HG03521 (cell line): ENCODE data around the gene DYRK4.

ENCODE experiments used
- ATAC-seq: cut with Tn5 transposase; IDR thresholded peaks from one replicate; pipeline ENCODE4 v1.9.1; 2021; ENCODE audit warnings: mild to moderate bottlenecking, moderate library complexity; ENCODE audit not compliant: unreplicated experiment

DYRK4 gene

DNA sequence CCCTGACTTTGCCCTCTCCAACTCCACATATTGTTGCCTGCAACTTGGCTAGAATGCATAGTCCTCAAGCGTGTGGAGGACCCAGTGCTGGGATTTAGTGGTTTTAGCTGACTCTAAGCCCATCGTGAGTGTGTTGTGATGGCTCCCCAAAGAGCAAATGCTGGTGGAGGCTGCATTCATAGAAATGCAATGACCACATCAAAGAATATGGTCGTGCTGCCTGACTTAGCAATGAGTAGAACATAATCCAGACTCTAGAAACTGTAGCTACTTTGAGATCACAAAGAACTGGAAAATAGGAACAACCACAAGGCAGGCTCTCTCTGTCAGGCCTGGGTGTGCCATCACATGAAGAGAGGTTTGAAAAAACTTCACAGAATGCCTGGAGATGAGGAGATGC is 1.3 kb downstream of the DYRK4 start:
- ATAC-seq = no peak

- no peak for ATAC-seq
These were observed 2.8 kb downstream of the DYRK4 start for GRCh38 chr12:4564818-4565217.

GRCh38 chr12:4566474-4566873 is 4.5 kb downstream of the DYRK4 start:
- ATAC-seq = no peak

GRCh38 chr12:4567073-4567881 is 5.3 kb downstream of the DYRK4 start:
- no peak for ATAC-seq

DNA sequence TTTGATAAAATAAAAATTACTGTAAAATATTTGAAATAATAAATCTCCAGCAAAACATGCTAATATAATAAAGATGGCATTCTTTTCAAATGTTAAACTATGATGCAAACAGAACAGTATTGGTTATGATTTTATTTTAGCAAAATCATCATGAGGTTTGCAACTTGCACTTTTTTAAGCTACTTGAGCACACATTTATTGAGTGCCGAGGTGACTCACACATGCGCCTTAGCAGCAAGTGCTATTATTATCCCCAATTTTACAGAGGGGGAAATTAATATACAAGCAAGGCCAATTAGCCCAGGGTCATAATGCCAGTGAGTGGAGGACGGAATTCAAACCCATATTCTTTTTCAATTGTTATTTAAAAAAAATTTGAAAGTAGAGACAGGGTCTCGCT is 7.3 kb downstream of the DYRK4 start:
- no peak for ATAC-seq

DNA sequence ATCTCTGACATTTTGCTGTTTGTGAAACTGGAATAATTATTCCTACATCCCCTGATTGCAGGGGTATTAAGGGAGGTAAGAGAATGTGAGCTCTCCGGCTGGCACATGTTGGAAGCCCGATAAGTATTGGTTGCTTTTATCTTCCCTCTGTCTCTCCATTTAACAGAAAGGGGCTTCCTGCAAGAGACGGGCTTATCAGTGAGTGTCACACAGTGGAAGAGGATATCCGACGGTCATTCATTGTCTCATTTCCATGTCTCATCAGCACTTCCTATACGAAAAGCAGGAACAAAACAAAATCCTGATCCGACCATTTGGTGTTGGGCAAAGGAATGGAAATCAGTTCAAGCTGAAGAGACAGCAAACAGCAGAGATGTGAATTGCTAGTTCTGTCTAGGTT is 10.7 kb downstream of the DYRK4 start:
- ATAC-seq = no peak

DNA sequence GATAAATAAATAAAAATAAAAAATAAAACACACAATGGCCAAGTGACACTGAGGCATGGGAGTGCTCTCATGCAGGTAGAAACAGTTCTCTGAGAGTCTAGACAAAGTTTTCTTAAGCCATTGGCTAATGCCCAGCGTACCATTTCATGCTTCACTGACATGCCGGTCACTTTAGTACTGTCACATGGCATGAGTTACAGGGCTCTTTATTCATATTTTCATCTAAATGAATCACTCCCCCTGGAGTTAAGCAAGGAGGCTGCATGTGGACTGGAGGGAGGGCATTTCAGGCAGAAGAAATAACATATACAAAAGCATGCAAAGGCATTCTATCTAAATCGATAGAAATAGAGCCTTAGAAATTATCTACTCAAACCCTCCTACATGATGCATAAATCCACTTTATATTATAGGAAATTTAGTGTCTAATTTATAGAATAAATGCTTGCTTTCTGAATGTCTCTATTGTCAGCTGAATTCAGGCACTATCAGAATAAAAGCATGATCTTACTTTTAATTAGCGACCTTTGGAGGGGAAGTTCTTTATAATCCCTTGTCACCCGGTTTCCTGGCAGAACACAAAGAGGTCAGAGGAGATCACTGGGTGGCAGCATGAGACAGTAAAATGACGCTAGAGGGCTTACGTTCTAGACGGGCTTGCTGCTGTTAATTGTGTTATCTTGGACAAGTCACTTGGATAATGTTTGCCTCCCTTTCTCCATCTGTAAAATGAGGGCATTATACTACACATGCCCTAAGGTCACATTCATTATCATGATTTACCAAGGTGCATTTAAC is 17.5 kb downstream of the DYRK4 start:
- ATAC-seq = no peak

- ATAC-seq = no peak
These were observed 18.3 kb downstream of the DYRK4 start for GRCh38 chr12:4580281-4580688.

DNA sequence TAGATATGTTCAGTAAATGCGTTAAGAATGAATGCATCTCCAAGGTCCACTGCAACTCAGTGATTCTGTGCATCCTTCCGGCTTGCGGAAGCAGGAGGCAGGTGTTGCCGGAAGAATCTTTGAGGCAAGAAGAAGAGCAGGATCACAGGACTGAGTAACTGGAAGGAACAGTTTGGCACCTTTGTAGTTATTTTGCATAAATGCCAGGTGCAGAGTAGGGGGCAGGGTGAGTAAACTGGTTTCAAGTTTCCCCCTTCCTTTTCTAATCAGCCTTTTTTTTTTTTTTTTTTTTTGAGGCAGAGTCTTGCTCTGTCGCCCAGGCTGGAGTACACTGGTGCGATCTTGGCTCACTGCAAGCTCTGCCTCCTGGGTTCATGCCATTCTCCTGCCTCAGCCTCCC is 22.3 kb downstream of the DYRK4 start:
- ATAC-seq = no peak

DNA sequence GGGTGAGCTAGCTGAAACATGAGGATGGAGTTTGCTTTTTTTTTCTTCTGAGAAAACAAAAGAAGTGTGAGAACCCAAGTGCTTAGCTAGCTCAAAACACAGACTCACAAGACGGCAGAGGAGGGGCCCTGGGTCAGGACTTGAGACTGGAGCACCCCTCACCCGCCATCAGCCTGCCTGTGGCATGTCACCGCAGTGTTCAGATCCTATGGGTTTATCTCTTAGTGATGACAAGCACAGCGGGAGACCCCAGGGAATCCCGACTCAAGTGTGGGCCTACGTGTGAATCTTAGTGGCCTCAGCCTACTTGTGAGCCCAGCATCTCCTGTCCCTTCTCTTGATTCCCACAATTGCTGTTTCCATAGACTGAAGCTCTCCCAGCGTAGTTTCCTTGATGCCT is 22.9 kb downstream of the DYRK4 start:
- ATAC-seq = no peak

- ATAC-seq = no peak
These were observed 24.5 kb downstream of the DYRK4 start for GRCh38 chr12:4586500-4586899.

- ATAC-seq = no peak
These were observed 25.1 kb downstream of the DYRK4 start for GRCh38 chr12:4587108-4587507.

GRCh38 chr12:4588916-4589315 is 26.9 kb downstream of the DYRK4 start:
- no peak for ATAC-seq

DNA sequence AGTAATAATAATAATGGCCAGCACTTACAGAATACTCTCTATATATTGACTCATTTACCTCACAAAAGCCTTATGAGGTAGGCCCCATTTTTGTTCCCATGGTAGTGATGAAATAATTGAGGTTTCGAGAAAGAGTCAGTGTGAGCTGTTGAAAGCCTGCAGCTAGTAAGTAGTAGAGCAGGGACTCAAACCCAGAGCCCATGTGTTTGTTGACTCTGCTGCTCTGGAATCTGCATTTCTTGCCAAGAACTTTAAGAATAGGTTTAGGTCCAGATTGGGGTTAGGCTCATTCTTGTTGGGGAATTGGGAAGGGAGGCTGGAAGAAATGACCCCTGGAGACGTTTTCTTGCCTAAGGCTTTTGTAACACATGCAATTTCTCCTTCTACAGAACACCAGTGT is 27.9 kb downstream of the DYRK4 start:
- no peak for ATAC-seq

GRCh38 chr12:4591180-4591687 is 29.2 kb downstream of the DYRK4 start:
- no peak for ATAC-seq

GRCh38 chr12:4595881-4596280 is 33.9 kb downstream of the DYRK4 start:
- ATAC-seq = no peak

DNA sequence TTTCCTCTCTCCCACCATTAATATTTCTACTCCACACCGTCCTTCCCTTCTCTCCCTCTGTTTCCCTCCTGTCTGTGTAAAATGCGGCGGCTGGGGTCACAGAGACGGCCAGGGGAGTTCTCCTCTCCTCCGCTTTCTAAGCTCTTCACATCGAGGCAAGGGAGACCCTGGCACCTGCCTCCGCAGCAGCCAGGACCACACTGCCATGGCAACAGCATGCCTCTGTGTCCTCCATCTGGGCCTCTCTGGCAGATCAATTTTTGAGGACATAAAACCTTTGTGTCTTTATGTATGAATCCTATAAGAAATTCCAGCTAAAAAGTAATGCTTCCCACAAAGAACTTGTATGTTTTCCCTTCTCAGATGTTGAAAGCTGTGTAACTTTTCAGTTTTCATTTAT is 41.4 kb downstream of the DYRK4 start:
- ATAC-seq = no peak

GRCh38 chr12:4603946-4604345 is 41.9 kb downstream of the DYRK4 start:
- no peak for ATAC-seq

- ATAC-seq = peak; percentile 92
These were observed 42.7 kb downstream of the DYRK4 start for GRCh38 chr12:4604684-4605193.

- ATAC-seq = no peak
These were observed 45.0 kb downstream of the DYRK4 start for GRCh38 chr12:4607056-4607455.

GRCh38 chr12:4609071-4609470 is 47.1 kb downstream of the DYRK4 start:
- ATAC-seq = no peak

DNA sequence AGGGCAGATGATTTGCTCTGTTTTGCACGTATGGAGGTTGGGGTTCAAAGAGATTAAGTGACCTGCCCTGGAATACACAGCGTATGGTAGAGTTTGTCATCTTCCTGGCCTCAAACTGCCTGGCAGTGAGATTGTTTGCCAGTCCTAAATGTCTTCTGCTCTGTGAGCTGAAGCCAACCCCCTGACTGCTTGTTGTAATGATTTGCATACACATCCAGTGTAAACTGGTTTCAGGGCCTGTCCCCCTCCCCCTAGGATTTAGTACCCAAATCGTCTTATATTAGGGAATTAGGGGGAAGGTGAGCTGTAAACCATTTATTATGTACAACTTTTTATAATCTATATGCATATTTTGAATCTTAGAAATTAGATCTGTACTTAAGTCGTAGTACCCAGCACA is 48.5 kb downstream of the DYRK4 start:
- ATAC-seq = no peak
